K562 (cell line): ENCODE measurements around the gene IRX3. TPM values are rescaled to one million over a fixed set of nuclear protein-coding genes. Genes with fewer than 3 reads are reported as not detected.

ENCODE experiments used
- ATAC-seq: fragments of 200-7000 bp; cut with Tn5 transposase; 3 replicates; pipeline ENCODE4 v1.9.1; 2020; ENCODE audit warnings: moderate library complexity
- BruUV-seq: library from RNA; stranded (reverse); fragments of 400-500 nt; replicated peaks from 2 replicates; lab custom pipeline; 2021; lab: Mats Ljungman, UMichigan
- CTCF ChIA-PET: fragments of 300-600 bp; formaldehyde crosslinking; extraction: SDS; loops from one replicate; lab custom pipeline; 2021; ENCODE audit warnings: low intra/inter-chr PET ratio; lab: Yijun Ruan, JAX
- POLR2A ChIA-PET: fragments of 300-600, 350-650 bp; sonication (Branson Sonifier 250); formaldehyde crosslinking; extraction: SDS; loops from one replicate; lab custom pipeline; 2021; ENCODE audit warnings: antibody characterized with exemption, inconsistent platforms; lab: Yijun Ruan, JAX
- DNase-seq, 4 experiments: peaks; one replicate each; pipeline versions ENCODE4 v3.0.0 to v3.0.0-alpha.2; 2011 to 2018; ENCODE audit warnings: low spot score in 3 of 4, mixed read lengths in 3 of 4; ENCODE audit errors: extremely low read depth in 1 of 4
- FAIRE-seq: peaks from 2 replicates; lab custom pipeline; 2011; peaks lifted over from hg19 to GRCh38; lab: Jason Lieb, UNC
- H2AFZ ChIP-seq: 2 replicates; pipeline ENCODE4 v1.6.0; 2011; ENCODE audit warnings: low read depth, low read length, control low read depth, inconsistent platforms
- H3K27ac ChIP-seq: fragments of 200-600 bp; 3 replicates; pipeline ENCODE4 v1.8.0; 2011; ENCODE audit warnings: low read depth, mild to moderate bottlenecking, control low read depth, inconsistent platforms, low read length, moderate library complexity, mixed read lengths; ENCODE audit errors: extremely low read depth
- H3K27me3 ChIP-seq, 2 experiments: fragments of 300-600 bp in 1 of 2; 2 replicates in 1 of 2; 3 replicates in 1 of 2; pipeline versions ENCODE4 v1.6.0 to v1.8.0; 2011; ENCODE audit warnings: inconsistent platforms in 2 of 2, low read length in 2 of 2, mild to moderate bottlenecking in 1 of 2, mixed read lengths in 1 of 2, moderate library complexity in 1 of 2; ENCODE audit not compliant: control insufficient read depth in 2 of 2, insufficient read depth in 2 of 2
- H3K36me3 ChIP-seq: fragments of 300-600 bp; 3 replicates; pipeline ENCODE4 v1.8.0; 2011; ENCODE audit warnings: mild to moderate bottlenecking, low read length, inconsistent platforms; ENCODE audit not compliant: control insufficient read depth, insufficient read depth
- H3K4me1 ChIP-seq, 2 experiments: fragments of 200-600 bp in 1 of 2; replicated peaks in 1 of 2; 2 replicates in 1 of 2; 3 replicates in 1 of 2; pipeline versions ENCODE4 v1.5.1 to v1.8.0; 2011; ENCODE audit warnings: inconsistent platforms in 2 of 2, low read length in 2 of 2, mild to moderate bottlenecking in 1 of 2, mixed read lengths in 1 of 2, moderate library complexity in 1 of 2; ENCODE audit not compliant: control insufficient read depth in 2 of 2, insufficient read depth in 2 of 2
- H3K4me2 ChIP-seq: 2 replicates; pipeline ENCODE4 v1.6.1; 2011; ENCODE audit warnings: low read length, control low read depth, inconsistent platforms, mixed read lengths; ENCODE audit not compliant: insufficient read depth
- H3K4me3 ChIP-seq: fragments of 200-600 bp; sonication (generic), shearing (Covaris generic); 2 replicates; pipeline ENCODE4 v1.5.1; 2016; ENCODE audit warnings: control low read depth, inconsistent platforms
- H3K79me2 ChIP-seq: fragments of 200-600 bp; 3 replicates; pipeline ENCODE4 v1.8.0; 2011; ENCODE audit warnings: low read length, inconsistent platforms; ENCODE audit not compliant: control insufficient read depth, insufficient read depth
- H3K9ac ChIP-seq, 2 experiments: 2 replicates each; pipeline versions ENCODE4 v1.6.0 to v1.6.1; 2011; ENCODE audit warnings: low read depth in 2 of 2, low read length in 2 of 2, control low read depth in 1 of 2, inconsistent platforms in 1 of 2, mild to moderate bottlenecking in 1 of 2, mixed read lengths in 1 of 2; ENCODE audit not compliant: insufficient read depth in 1 of 2
- H3K9me1 ChIP-seq: one replicate; pipeline ENCODE4 v1.6.0; 2011; ENCODE audit warnings: inconsistent platforms, mild to moderate bottlenecking, low read length, moderate library complexity; ENCODE audit not compliant: control insufficient read depth, insufficient read depth
- H3K9me3 ChIP-seq: replicated peaks from 2 replicates; pipeline ENCODE4 v1.5.1; 2011; ENCODE audit warnings: low read depth, low read length, inconsistent platforms; ENCODE audit not compliant: control insufficient read depth, insufficient read depth
- H4K20me1 ChIP-seq: replicated peaks from 2 replicates; pipeline ENCODE4 v1.6.1; 2011; ENCODE audit warnings: low read length, inconsistent platforms, mixed read lengths; ENCODE audit not compliant: control insufficient read depth, insufficient read depth
- CREBBP ChIP-seq: IDR thresholded peaks from one replicate; pipeline ENCODE4 v1.6.1; 2012; ENCODE audit warnings: low read depth, mild to moderate bottlenecking, control low read depth, inconsistent platforms, low read length
- FOXP1 ChIP-seq: sonication (generic); formaldehyde crosslinking; IDR thresholded peaks from 2 replicates; pipeline ENCODE4 v1.8.0; 2022; ENCODE audit warnings: mild to moderate bottlenecking, missing genetic modification reagents
- SIX5 ChIP-seq, 2 experiments: IDR thresholded peaks; 2 replicates each; pipeline ENCODE4 v1.6.1; 2011; ENCODE audit warnings: low read length in 2 of 2, borderline replicate concordance in 1 of 2, low read depth in 1 of 2, mild to moderate bottlenecking in 1 of 2, moderate library complexity in 1 of 2; ENCODE audit not compliant: insufficient read depth in 1 of 2
- SP2 ChIP-seq: IDR thresholded peaks from 2 replicates; pipeline ENCODE4 v1.6.1; 2011; ENCODE audit warnings: mild to moderate bottlenecking, low read depth, low read length, moderate library complexity; ENCODE audit not compliant: poor library complexity, severe bottlenecking; ENCODE audit errors: extremely low read depth
- ZNF197 ChIP-seq: fragments of 200-800 bp; sonication (Bioruptor generic); IDR thresholded peaks from 2 replicates; pipeline ENCODE4 v1.6.1; 2016; ENCODE audit warnings: low read depth, missing genetic modification characterization, missing compliant biosample characterization
- ZNF407 ChIP-seq: fragments of 450-650 bp; IDR thresholded peaks from 2 replicates; pipeline ENCODE4 v1.6.1; 2016; ENCODE audit warnings: low read depth
- ZNF518B ChIP-seq: fragments of 250-450 bp; sonication (Bioruptor Pico); IDR thresholded peaks from 2 replicates; pipeline ENCODE4 v1.5.0; 2021; ENCODE audit warnings: mild to moderate bottlenecking, moderate library complexity
- ZNF655 ChIP-seq: fragments of 250-450 bp; sonication (Bioruptor Pico); IDR thresholded peaks from 2 replicates; pipeline ENCODE4 v1.5.0; 2021
- WGBS: fragments of 100-300 bp; shearing (Covaris generic); methylation state at CpG from one replicate; pipeline ENCODE4 v1.1.6; 2016; ENCODE audit warnings: low coverage, mixed read lengths; ENCODE audit not compliant: insufficient coverage; ENCODE audit errors: missing lambda C conversion rate; 5-methylcytosine and 5-hydroxymethylcytosine counted together
- in situ Hi-C: fragments of 300-500 bp; cut with MboI; formaldehyde crosslinking; loops from 4 replicates; pipeline ENCODE4 v1.15.0; 2018; ENCODE audit warnings: inconsistent platforms, mixed read lengths
- intact Hi-C: fragments of 100-400 bp; cut with micrococcal nuclease; formaldehyde crosslinking; loops from 2 replicates; pipeline ENCODE4 v1.14.2; 2022
- polyA plus RNA-seq, 8 experiments: library from polyadenylated mRNA; depleted of rRNA in 4 of 8; stranded (reverse) in 5 of 8; unstranded in 3 of 8; fragments of >200 nt; fragmentation: Nextera tagmentation in 2 of 8; fragmentation: Illumina TruSeq in 1 of 8; extraction: Ambion mirVana in 2 of 8; extraction: Trizol in 1 of 8; gene quantifications; 2 replicates each; pipeline versions ENCODE4 v1.2.1 to v1.2.3, GENCODE V29; 2011 to 2014; ENCODE audit warnings: inconsistent platforms in 1 of 8, missing spikeins in 1 of 8
- total RNA-seq, 7 experiments: library from RNA; depleted of rRNA in 6 of 7; stranded (reverse); fragments of >200 nt in 6 of 7; fragmentation: Illumina TruSeq in 2 of 7; extraction: Trizol in 2 of 7; gene quantifications; 2 replicates each; pipeline versions ENCODE4 v1.2.1 to v1.2.3, GENCODE V29; 2011 to 2021; ENCODE audit warnings: low replicate concordance in 1 of 7

Gene IRX3
- total and polyA plus RNA-seq, 9 of the 15 experiments (the other 6 are each of a cell fraction or from before 2014, with no cell fraction given): not detected

GRCh38 chr16:54285414-54286089 lies 1.0 kb downstream of the IRX3 start:
- TF ChIP-seq ZNF197 (CRISPR knock-in tag): no peak
- TF ChIP-seq ZNF518B: no peak
- no peak for TF ChIP-seq FOXP1 (CRISPR knock-in tag)
- no peak for TF ChIP-seq ZNF655 (CRISPR knock-in tag)
- no peak for TF ChIP-seq SIX5 (IDR thresholded peaks at IDR 0.05; ENCODE audit: borderline replicate concordance in 1 of 2, insufficient read depth in 1 of 2, low read depth in 1 of 2, low read length in 2 of 2)
- no peak for TF ChIP-seq CREBBP
- no peak for TF ChIP-seq SP2
- TF ChIP-seq ZNF407: no peak
- Histone ChIP-seq H3K27ac (no peak overlapping the region), H4K20me1 (no peaks in the 10 kb centered on the region), H3K4me2 (no peak overlapping the region), H3K4me3 (no peak overlapping the region), H3K27me3 (peaks cover 5 to 34% of the 10 kb centered on the region in 2 experiments; a peak in 3 of 5 replicates), H3K4me1 (peaks cover 0 to 13% of the 10 kb centered on the region in 2 experiments; a peak in 2 of 5 replicates), H3K9me3 (no peaks in the 10 kb centered on the region), H3K36me3 (no peaks in the 10 kb centered on the region), H3K9ac (no peak overlapping the region), H3K9me1 (no peaks in the 10 kb centered on the region), H2AFZ (no peak overlapping the region), H3K79me2 (no peaks in the 10 kb centered on the region)
- WGBS: 66% methylated on average over 11 of the region's 77 CpGs
- ChIA-PET CTCF (no interaction called here), POLR2A (no interaction called here)
- BruUV-seq: no TSS peak
- ATAC-seq: no peak
- DNase-seq: no peak
- no peak for FAIRE-seq
- in situ Hi-C loops (no loop called here), intact Hi-C loops (no loop called here)
